Mesenchymal stem cell (in vitro differentiated cells and primary cell): ENCODE measurements around the gene KRTAP10-11.
A peak's percentile ranks its signal among the peaks of the same experiment; 100 is the strongest.
"Not testable (repeated sequence)": the region's sequence is repeated elsewhere in the genome, so short reads cannot be mapped to it uniquely, and the experiment has no call there.

Experiments used
- DNase-seq: peaks from one replicate; pipeline ENCODE4 v3.0.0-alpha.2; 2013
- H2AFZ ChIP-seq: one replicate; pipeline ENCODE4 v1.6.1; 2013; ENCODE audit warnings: low read depth, mild to moderate bottlenecking, control low read depth, inconsistent platforms, low read length, moderate library complexity
- H2AK5ac ChIP-seq: 2 replicates; pipeline ENCODE4 v1.6.1; 2013; ENCODE audit warnings: low read length, moderate library complexity, mild to moderate bottlenecking, inconsistent platforms; ENCODE audit not compliant: severe bottlenecking
- H2BK120ac ChIP-seq: one replicate; pipeline ENCODE4 v1.6.1; 2013; ENCODE audit warnings: low read depth, mild to moderate bottlenecking, inconsistent platforms, low read length, moderate library complexity
- H2BK12ac ChIP-seq, 2 experiments: one replicate each; pipeline ENCODE4 v1.6.1; 2013; ENCODE audit warnings: inconsistent platforms in 2 of 2, low read length in 2 of 2, mild to moderate bottlenecking in 2 of 2, moderate library complexity in 2 of 2, control low read depth in 1 of 2
- H2BK15ac ChIP-seq: one replicate; pipeline ENCODE4 v1.6.1; 2013; ENCODE audit warnings: mild to moderate bottlenecking, low read depth, inconsistent platforms; ENCODE audit not compliant: poor library complexity, severe bottlenecking
- H2BK5ac ChIP-seq: 2 replicates; pipeline ENCODE4 v1.6.1; 2013; ENCODE audit warnings: low read depth, mild to moderate bottlenecking, low read length, control low read depth, inconsistent platforms; ENCODE audit not compliant: poor library complexity, severe bottlenecking
- H3K14ac ChIP-seq, 2 experiments: one replicate each; pipeline ENCODE4 v1.6.1; 2013; ENCODE audit warnings: inconsistent platforms in 2 of 2, low read length in 2 of 2, control low read depth in 1 of 2, mild to moderate bottlenecking in 1 of 2, moderate library complexity in 1 of 2
- H3K18ac ChIP-seq, 2 experiments: one replicate each; pipeline ENCODE4 v1.6.1; 2013; ENCODE audit warnings: inconsistent platforms in 2 of 2, low read length in 2 of 2, control low read depth in 1 of 2, low read depth in 1 of 2, mild to moderate bottlenecking in 1 of 2
- H3K23ac ChIP-seq, 2 experiments: one replicate each; pipeline ENCODE4 v1.6.1; 2013; ENCODE audit warnings: inconsistent platforms in 2 of 2, low read length in 2 of 2, mild to moderate bottlenecking in 2 of 2, moderate library complexity in 2 of 2, control low read depth in 1 of 2
- H3K27ac ChIP-seq: 2 replicates; pipeline ENCODE4 v1.5.1; 2013; ENCODE audit warnings: mild to moderate bottlenecking, moderate library complexity, low read length, control low read depth, inconsistent platforms; ENCODE audit not compliant: poor library complexity, severe bottlenecking
- H3K27me3 ChIP-seq, 2 experiments: 2 replicates each; pipeline versions ENCODE4 v1.6.1 to v1.7.0; 2013; ENCODE audit warnings: low read length in 2 of 2, mild to moderate bottlenecking in 2 of 2, moderate library complexity in 2 of 2, control low read depth in 1 of 2, inconsistent platforms in 1 of 2; ENCODE audit not compliant: control insufficient read depth in 1 of 2, insufficient read depth in 1 of 2
- H3K36me3 ChIP-seq, 2 experiments: 2 replicates each; pipeline versions ENCODE4 v1.6.1 to v1.7.0; 2013; ENCODE audit warnings: low read length in 2 of 2, control low read depth in 1 of 2, inconsistent platforms in 1 of 2, low read depth in 1 of 2, mild to moderate bottlenecking in 1 of 2; ENCODE audit not compliant: insufficient read depth in 2 of 2, control insufficient read depth in 1 of 2
- H3K4ac ChIP-seq, 2 experiments: one replicate each; pipeline ENCODE4 v1.6.1; 2013; ENCODE audit warnings: inconsistent platforms in 2 of 2, low read length in 2 of 2, mild to moderate bottlenecking in 2 of 2, moderate library complexity in 2 of 2, control low read depth in 1 of 2, low read depth in 1 of 2
- H3K4me1 ChIP-seq: 2 replicates; pipeline ENCODE4 v1.6.1; 2013; ENCODE audit warnings: low read depth, low read length, control low read depth; ENCODE audit not compliant: control insufficient read depth, insufficient read depth
- H3K4me2 ChIP-seq: 2 replicates; pipeline ENCODE4 v1.6.1; 2013; ENCODE audit warnings: low read length, mild to moderate bottlenecking, inconsistent platforms; ENCODE audit not compliant: poor library complexity, severe bottlenecking
- H3K4me3 ChIP-seq, 2 experiments: 2 replicates each; pipeline versions ENCODE4 v1.5.1 to v1.7.0; 2013; ENCODE audit warnings: low read length in 2 of 2, mild to moderate bottlenecking in 2 of 2, control low read depth in 1 of 2, low read depth in 1 of 2; ENCODE audit not compliant: insufficient read depth in 1 of 2
- H3K79me1 ChIP-seq: replicated peaks from 2 replicates; pipeline ENCODE4 v1.6.1; 2013; ENCODE audit warnings: mild to moderate bottlenecking, control low read depth, low read length, inconsistent platforms; ENCODE audit not compliant: poor library complexity, severe bottlenecking
- H3K9ac ChIP-seq: 2 replicates; pipeline ENCODE4 v1.7.0; 2013; ENCODE audit warnings: mild to moderate bottlenecking, low read length, moderate library complexity
- H3K9me3 ChIP-seq: 2 replicates; pipeline ENCODE4 v1.7.0; 2013; ENCODE audit warnings: mild to moderate bottlenecking, low read length; ENCODE audit not compliant: control insufficient read depth
- H4K8ac ChIP-seq: one replicate; pipeline ENCODE4 v1.6.1; 2013; ENCODE audit warnings: inconsistent platforms, mild to moderate bottlenecking, low read length, moderate library complexity
- H4K91ac ChIP-seq: one replicate; pipeline ENCODE4 v1.6.1; 2013; ENCODE audit warnings: mild to moderate bottlenecking, low read length, inconsistent platforms
- WGBS: methylation state at CpG from one replicate; pipeline ENCODE4 v1.1.7; 2013; ENCODE audit warnings: mixed read lengths; 5-methylcytosine and 5-hydroxymethylcytosine counted together

KRTAP10-11 gene

DNA sequence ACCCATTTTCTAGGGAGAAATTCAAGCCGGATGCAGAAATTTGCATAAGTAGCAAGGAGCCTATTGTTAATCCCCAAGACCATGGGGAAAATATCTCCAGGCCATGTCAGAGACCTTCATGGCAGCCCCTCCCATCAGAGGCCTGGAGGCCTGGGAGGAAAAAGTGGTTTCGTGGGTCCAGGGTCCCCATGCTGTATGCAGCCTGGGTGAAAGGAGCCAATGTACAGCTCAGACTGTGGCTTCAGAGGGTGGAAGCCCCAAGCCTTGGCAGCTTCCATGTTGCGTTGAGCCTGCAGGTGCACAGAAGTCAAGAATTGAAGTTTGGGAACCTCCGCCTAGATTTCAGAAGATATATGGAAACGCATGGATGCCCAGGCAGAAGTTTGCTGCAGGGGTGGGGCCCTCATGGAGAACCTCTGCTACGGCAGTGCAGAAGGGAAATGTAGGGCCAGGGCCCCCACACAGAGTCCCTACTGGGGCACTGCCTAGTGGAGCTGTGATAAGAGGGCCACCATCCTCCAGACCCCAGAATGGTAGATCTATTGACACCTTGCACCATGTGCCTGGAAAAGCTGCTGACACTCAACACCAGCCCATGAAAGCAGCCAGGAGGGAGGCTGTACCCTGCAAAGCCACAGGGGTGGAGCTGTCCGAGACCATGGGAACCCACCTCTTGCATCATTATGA is 35.9 kb upstream of the KRTAP10-11 start:
- H3K4me1 ChIP-seq, H2BK120ac ChIP-seq, H2BK5ac ChIP-seq, H3K4me2 ChIP-seq, H3K27me3 ChIP-seq, H4K91ac ChIP-seq, H3K36me3 ChIP-seq, H3K4ac ChIP-seq, H3K18ac ChIP-seq, H2AK5ac ChIP-seq, H2BK12ac ChIP-seq, H3K27ac ChIP-seq, H3K23ac ChIP-seq, H3K9ac ChIP-seq, H2AFZ ChIP-seq, H4K8ac ChIP-seq, H2BK15ac ChIP-seq, DNase-seq, H3K14ac ChIP-seq, H3K79me1 ChIP-seq, H3K4me3 ChIP-seq: not testable (repeated sequence)
- 82% methylated on average over 7 of the region's 7 CpGs for WGBS
- peaks cover 28% of the 10 kb centered on the region for H3K9me3 ChIP-seq

DNA sequence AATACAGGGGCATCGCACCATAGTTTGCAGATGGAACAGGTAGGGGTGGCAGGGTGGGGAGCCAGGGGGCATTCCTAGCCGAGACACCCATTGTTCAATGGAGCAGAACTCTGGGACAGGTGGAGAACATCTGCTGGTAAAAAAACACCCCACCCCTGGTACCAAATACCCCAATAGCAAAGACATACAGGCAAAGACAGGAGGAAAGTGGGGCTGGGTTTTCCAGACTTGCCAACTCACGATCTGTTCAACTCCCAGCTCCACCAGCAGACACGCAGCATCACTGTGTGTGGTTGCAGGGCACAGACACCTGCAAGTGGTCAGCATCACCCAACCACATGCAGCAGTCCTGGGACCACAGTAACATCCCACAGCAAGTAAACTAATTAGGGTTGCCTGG is 34.7 kb upstream of the KRTAP10-11 start:
- H3K79me1 ChIP-seq, result no peaks in the 10 kb centered on the region
- no peak overlapping the region for H2BK5ac ChIP-seq

DNA sequence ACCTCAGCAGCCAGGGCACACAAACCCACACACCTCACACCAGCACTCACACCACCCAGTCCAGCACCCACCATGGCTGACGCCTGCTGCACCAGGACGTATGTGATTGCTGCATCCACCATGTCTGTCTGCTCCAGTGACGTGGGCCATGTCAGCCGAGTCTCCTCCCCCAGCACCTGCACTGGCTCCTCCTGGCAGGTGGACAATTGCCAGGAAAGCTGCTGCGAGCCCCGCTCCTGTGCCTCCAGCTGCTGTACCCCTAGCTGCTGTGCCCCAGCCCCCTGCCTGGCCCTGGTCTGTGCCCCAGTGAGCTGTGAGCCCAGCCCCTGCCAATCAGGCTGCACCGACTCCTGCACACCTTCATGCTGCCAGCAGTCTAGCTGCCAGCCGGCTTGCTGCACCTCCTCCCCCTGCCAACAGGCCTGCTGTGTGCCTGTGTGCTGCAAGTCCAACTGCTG is 34.2 kb upstream of the KRTAP10-11 start, which contains the start of gene KRTAP10-8:
KRTAP10-8 (plus strand) TSS at position 51 of the 458 bp plus-strand sequence; CDS start at position 73, 22 bp downstream.
- H3K9me3 ChIP-seq, result peaks cover 25% of the 10 kb centered on the region
- no peak within 1 kb of the TSS for H3K9ac ChIP-seq
- DNase-seq, result no peak
- H2AK5ac ChIP-seq, result no peak within 1 kb of the TSS
- H2BK15ac ChIP-seq, result no peak within 1 kb of the TSS
- peak within 1 kb of the TSS; percentile 20 for H4K91ac ChIP-seq
- H4K8ac ChIP-seq, result no peak within 1 kb of the TSS
- no peak within 1 kb of the TSS for H3K4ac ChIP-seq
- H3K4me2 ChIP-seq, result no peak within 1 kb of the TSS
- H3K27ac ChIP-seq, result no peak within 1 kb of the TSS
- H2BK12ac ChIP-seq, result no peak within 1 kb of the TSS
- H3K14ac ChIP-seq, result no peak within 1 kb of the TSS
- H3K36me3 ChIP-seq, result no peaks in the 10 kb centered on the region
- no peaks in the 10 kb centered on the region for H3K79me1 ChIP-seq
- no peak within 1 kb of the TSS for H2BK120ac ChIP-seq
- no peak within 1 kb of the TSS for H3K4me3 ChIP-seq
- H3K4me1 ChIP-seq, result no peaks in the 10 kb centered on the region
- H3K18ac ChIP-seq, result no peak within 1 kb of the TSS
- no peak within 1 kb of the TSS for H2AFZ ChIP-seq
- no peak within 1 kb of the TSS for H2BK5ac ChIP-seq
- no peaks in the 10 kb centered on the region for H3K27me3 ChIP-seq
- 86% methylated on average over 8 of the region's 8 CpGs for WGBS
- no peak within 1 kb of the TSS for H3K23ac ChIP-seq

More for the DNA sequence above, 34.7 kb upstream of the KRTAP10-11 start:
- no peaks in the 10 kb centered on the region for H3K27me3 ChIP-seq
- no peak overlapping the region for H3K4ac ChIP-seq
- DNase-seq, result no peak
- 91% methylated on average over 3 of the region's 4 CpGs for WGBS
- H3K9ac ChIP-seq, result no peak overlapping the region
- no peak overlapping the region for H2BK12ac ChIP-seq
- no peak overlapping the region for H3K23ac ChIP-seq
- H3K9me3 ChIP-seq, result peaks cover 25% of the 10 kb centered on the region
- H3K4me3 ChIP-seq, result no peak overlapping the region
- H2BK15ac ChIP-seq, result no peak overlapping the region
- no peak overlapping the region for H3K14ac ChIP-seq
- H2AFZ ChIP-seq, result no peak overlapping the region
- H2AK5ac ChIP-seq, result no peak overlapping the region
- H3K36me3 ChIP-seq, result no peaks in the 10 kb centered on the region
- H3K4me2 ChIP-seq, result no peak overlapping the region
- H3K27ac ChIP-seq, result no peak overlapping the region
- no peak overlapping the region for H2BK120ac ChIP-seq
- H4K8ac ChIP-seq, result no peak overlapping the region
- no peaks in the 10 kb centered on the region for H3K4me1 ChIP-seq
- no peak overlapping the region for H3K18ac ChIP-seq
- peak overlapping the region; percentile 20 for H4K91ac ChIP-seq

DNA sequence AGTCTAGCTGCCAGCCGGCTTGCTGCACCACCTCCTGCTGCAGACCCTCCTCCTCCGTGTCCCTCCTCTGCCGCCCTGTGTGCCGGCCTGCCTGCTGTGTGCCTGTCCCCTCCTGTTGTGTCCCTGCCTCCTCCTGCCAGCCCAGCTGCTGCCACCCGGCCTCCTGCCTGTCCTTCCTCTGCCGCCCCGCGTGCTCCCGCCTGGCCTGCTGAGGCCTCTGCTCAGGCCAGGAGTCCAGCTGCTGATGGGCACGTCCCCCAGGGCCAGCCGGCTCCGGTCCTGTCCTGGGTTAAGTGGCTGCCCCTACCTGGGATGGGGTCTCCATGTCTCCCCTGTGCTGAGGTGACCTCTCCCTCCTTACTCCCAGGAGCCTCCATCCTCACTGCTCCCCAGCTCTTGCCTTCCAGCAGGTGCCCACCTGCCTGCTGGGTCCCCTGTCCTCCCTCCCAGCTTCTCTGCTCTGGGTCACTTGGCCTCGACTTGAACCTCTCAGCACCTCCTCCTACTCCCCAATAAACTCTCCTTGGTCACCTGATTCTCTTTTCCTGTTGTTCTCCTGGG is 33.5 kb upstream of the KRTAP10-11 start:
- Histone ChIP-seq H3K18ac (no peak overlapping the region), H3K23ac (no peak overlapping the region), H3K4me2 (no peak overlapping the region), H3K14ac (no peak overlapping the region), H3K79me1 (no peaks in the 10 kb centered on the region), H3K4me1 (no peaks in the 10 kb centered on the region), H2BK15ac (no peak overlapping the region), H2BK5ac (no peak overlapping the region), H3K9me3 (peaks cover 24% of the 10 kb centered on the region), H4K91ac (no peak overlapping the region), H3K27ac (no peak overlapping the region), H3K36me3 (no peaks in the 10 kb centered on the region), H2AK5ac (no peak overlapping the region), H3K4ac (no peak overlapping the region), H4K8ac (no peak overlapping the region), H3K27me3 (no peaks in the 10 kb centered on the region), H2BK12ac (no peak overlapping the region), H3K4me3 (no peak overlapping the region), H2AFZ (no peak overlapping the region), H2BK120ac (no peak overlapping the region), H3K9ac (no peak overlapping the region)
- no peak for DNase-seq
- 92% methylated on average over 13 of the region's 13 CpGs for whole genome bisulfite sequencing
